ENCODE measurements around the gene GAGE12C.
"Not testable (repeated sequence)": the region's sequence is repeated elsewhere in the genome, so short reads cannot be mapped to it uniquely, and the experiment has no call there.

Gene GAGE12C, protein sequence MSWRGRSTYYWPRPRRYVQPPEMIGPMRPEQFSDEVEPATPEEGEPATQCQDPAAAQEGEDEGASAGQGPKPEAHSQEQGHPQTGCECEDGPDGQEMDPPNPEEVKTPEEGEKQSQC

GRCh38 chrX:49531877-49532276, at the start of gene GAGE12C:
GAGE12C (plus strand) TSS chrX:49532177; CDS start chrX:49533332, 1,155 bp downstream.
- not testable (repeated sequence) for DNase-seq (ENCODE audit: low read depth in 2 of 3, low spot score in 2 of 3)

DNA sequence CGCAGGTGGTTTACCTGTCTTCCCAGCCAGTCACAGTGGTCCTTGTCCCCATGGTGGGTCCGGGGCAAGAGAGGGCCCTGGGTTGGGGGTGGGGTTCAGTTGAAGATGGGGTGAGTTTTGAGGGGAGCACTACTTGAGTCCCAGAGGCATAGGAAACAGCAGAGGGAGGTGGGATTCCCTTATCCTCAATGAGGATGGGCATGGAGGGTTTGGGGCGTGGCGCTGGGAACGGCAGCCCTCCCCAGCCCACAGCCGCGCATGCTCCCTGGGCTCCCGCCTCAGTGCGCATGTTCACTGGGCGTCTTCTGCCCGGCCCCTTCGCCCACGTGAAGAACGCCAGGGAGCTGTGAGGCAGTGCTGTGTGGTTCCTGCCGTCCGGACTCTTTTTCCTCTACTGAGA, 9.5 kb downstream of the GAGE12C start, which contains the start of gene GAGE12D:
Gene GAGE12D, plus strand, starts transcription at position 301 of the 400 bp plus-strand sequence. CDS start 1,155 bp downstream, outside the sequence.
- not testable (repeated sequence) for DNase-seq (ENCODE audit: low read depth in 2 of 3, low spot score in 2 of 3)

DNA sequence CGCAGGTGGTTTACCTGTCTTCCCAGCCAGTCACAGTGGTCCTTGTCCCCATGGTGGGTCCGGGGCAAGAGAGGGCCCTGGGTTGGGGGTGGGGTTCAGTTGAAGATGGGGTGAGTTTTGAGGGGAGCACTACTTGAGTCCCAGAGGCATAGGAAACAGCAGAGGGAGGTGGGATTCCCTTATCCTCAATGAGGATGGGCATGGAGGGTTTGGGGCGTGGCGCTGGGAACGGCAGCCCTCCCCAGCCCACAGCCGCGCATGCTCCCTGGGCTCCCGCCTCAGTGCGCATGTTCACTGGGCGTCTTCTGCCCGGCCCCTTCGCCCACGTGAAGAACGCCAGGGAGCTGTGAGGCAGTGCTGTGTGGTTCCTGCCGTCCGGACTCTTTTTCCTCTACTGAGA, 19.0 kb downstream of the GAGE12C start, which contains the start of gene GAGE12E:
Gene GAGE12E, plus strand, starts transcription at position 301 of the 400 bp plus-strand sequence. CDS start 1,155 bp downstream, outside the sequence.
- not testable (repeated sequence) for DNase-seq (ENCODE audit: low read depth in 2 of 3, low spot score in 2 of 3)

- DNase-seq (ENCODE audit: low read depth in 2 of 3, low spot score in 2 of 3) = not testable (repeated sequence)
Observed at GRCh38 chrX:49560542-49560941, 28.6 kb downstream of the GAGE12C start, which contains the start of gene GAGE12F. GAGE12F (plus strand) TSS chrX:49560842; CDS start chrX:49561997, 1,155 bp downstream.

DNA sequence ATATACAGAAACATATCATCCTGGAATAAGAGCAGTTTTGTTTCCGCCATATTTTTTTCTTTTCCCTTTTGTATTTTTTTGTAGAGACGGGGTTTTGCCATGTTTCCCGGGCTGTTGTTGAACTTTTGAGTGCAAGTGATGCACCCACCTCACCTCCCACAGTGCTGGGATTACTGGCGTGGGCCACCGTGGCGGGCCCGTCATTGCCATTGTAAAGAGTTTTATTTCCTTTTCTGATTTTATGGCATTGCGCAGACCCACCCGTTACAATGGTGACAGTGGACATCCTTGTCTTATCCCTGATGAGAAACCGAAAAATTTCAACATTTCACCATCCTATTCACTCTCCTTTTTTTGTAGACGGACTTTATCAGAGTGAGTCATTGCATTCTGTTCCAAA, 36.8 kb downstream of the GAGE12C start:
- DNase-seq (ENCODE audit: low read depth in 2 of 3, low spot score in 2 of 3) = not testable (repeated sequence)

DNA sequence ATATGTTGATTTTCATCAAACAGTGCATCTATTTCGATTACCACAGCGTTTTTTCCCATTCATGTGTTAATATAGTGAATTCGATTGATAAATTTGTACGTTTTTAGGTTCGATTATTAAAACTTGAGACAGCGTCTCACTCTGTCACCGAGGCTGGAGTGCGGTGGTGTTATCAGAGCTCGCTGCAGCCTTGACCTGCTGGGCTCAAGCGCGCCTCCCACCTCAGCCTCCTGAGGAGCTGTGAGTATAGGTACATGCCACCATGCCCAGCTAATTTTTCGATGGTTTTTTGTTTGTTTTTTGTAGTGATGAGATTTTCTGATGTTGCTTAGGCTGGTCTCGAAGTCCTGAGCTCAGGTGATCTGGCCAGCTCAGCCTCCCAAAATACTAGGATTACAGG, 37.2 kb downstream of the GAGE12C start:
- not testable (repeated sequence) for DNase-seq (ENCODE audit: low read depth in 2 of 3, low spot score in 2 of 3)

- not testable (repeated sequence) for DNase-seq (ENCODE audit: low read depth in 2 of 3, low spot score in 2 of 3)
Observed at GRCh38 chrX:49570100-49570499, 38.1 kb downstream of the GAGE12C start, which contains the start of gene GAGE12G. GAGE12G (plus strand) TSS chrX:49570400; CDS start chrX:49571555, 1,155 bp downstream.

- not testable (repeated sequence) for DNase-seq (ENCODE audit: low read depth in 2 of 3, low spot score in 2 of 3)
Observed at GRCh38 chrX:49579649-49580048, 47.7 kb downstream of the GAGE12C start, which contains the start of gene GAGE12H. GAGE12H (plus strand) TSS chrX:49579949; CDS start chrX:49581104, 1,155 bp downstream.

All from activated CD8-positive, alpha-beta memory T cell treated with anti-CD3 and anti-CD28 coated beads for 48 hours (primary cell).